Peyer's patch (tissue), 4 donors: Measurements from ENCODE around the gene NFASC.

Experiments
- CTCF ChIP-seq, 6 experiments: fragments of 450-650 bp in 4 of 6; fragments of 200-600 bp in 2 of 6; sonication (generic) in 1 of 6; IDR thresholded peaks; one replicate each; pipeline ENCODE4 v1.5.1; 2017 to 2019; ENCODE audit warnings: antibody characterized with exemption in 6 of 6, mild to moderate bottlenecking in 3 of 6, moderate library complexity in 1 of 6
- POLR2A ChIP-seq, 2 donors: fragments of 450-650 bp; IDR thresholded peaks; one replicate each; pipeline ENCODE4 v1.5.1; 2017; ENCODE audit warnings: antibody characterized with exemption in 2 of 2, mild to moderate bottlenecking in 2 of 2, moderate library complexity in 2 of 2

- TF ChIP-seq POLR2A (IDR thresholded peaks at IDR 0.05) (no peak), CTCF (IDR thresholded peaks at IDR 0.05) (no peak)
These were observed 88.0 kb downstream of the NFASC start for GRCh38 chr1:204958317-204959307.
